ENCODE measurements around the gene IFNAR1. TPM values are rescaled to one million over a fixed set of nuclear protein-coding genes. Genes with fewer than 3 reads are reported as not detected.

The IFNAR1 gene
- polyA plus RNA-seq: 66.3 and 100 TPM in 2 replicates

GRCh38 chr21:33324291-33325221 is at the start of gene IFNAR1:
Gene IFNAR1 (plus strand): TSS chr21:33324970. CDS start chr21:33325056, 86 bp downstream.

DNA sequence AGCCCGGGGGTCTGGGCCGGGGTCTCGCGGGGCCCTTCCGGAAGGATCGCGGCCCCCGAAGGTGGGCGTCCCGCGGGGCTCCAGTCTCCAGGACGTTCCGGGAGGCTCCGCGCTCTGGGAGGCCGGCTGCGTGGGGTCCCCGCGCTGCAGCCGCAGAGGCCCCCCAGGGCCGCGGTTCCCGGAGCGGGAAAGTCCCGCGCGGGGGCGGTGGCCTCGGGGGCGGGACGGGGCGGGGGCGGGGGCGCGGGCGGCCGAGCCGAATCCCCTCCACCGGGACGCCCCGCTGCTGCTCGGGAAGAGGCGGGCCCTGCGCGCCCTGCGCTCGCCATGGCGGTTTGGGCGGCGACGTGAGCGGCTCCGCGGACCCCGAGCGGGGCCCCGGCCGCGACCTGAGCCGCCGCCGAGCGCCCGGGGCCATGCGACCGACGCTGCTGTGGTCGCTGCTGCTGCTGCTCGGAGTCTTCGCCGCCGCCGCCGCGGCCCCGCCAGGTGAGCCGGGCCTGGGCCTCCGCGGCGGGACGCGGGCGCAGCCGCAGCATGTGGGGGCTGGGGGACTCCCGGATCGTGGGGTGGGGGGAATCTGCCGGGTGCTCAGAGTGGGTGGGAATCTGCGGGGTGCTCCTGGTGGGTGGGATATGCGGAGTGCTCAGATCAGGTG is 78.5 kb downstream of the IFNAR1 start, which contains the start of gene IFNGR2:
Gene IFNGR2 (plus strand): TSS at position 286 of the 658 bp plus-strand sequence. CDS start 131 bp downstream, at position 417.

Other genes starting within 250 kb of the IFNAR1 start
- gene IFNAR2, start 95.0 kb upstream of the IFNAR1 start, polyA plus RNA-seq: 2.9 and 11.2 TPM in 2 replicates
- 1.6 and 1.8 TPM in 2 replicates for gene IL10RB, start 58.6 kb upstream of the IFNAR1 start, polyA plus RNA-seq
- 29.4 and 29.6 TPM in 2 replicates for gene IFNGR2, start 78.4 kb downstream of the IFNAR1 start, polyA plus RNA-seq
- gene TMEM50B, start 155.0 kb downstream of the IFNAR1 start, polyA plus RNA-seq: 192 and 237 TPM in 2 replicates
- 16.0 and 21.6 TPM in 2 replicates for gene DNAJC28, start 166.7 kb downstream of the IFNAR1 start, polyA plus RNA-seq
- gene GART, start 217.1 kb downstream of the IFNAR1 start, polyA plus RNA-seq: 18.6 and 26.6 TPM in 2 replicates
- gene SON, start 218.1 kb downstream of the IFNAR1 start, polyA plus RNA-seq: 1,065 and 1,220 TPM in 2 replicates

Measured in Purkinje cell (primary cell).